NAMALWA (cell line): ENCODE data around the gene KAT7.
A peak's percentile ranks its signal among the peaks of the same experiment; 100 is the strongest.
"Not testable (repeated sequence)": the region's sequence is repeated elsewhere in the genome, so short reads cannot be mapped to it uniquely, and the experiment has no call there.

Experiments used
- DNase-seq: peaks from one replicate; pipeline ENCODE4 v3.0.0-alpha.2; 2015; ENCODE audit warnings: low spot score

KAT7 gene

GRCh38 chr17:49788478-49789242 lies at the start of gene KAT7:
TSS of gene KAT7 (plus strand) at chr17:49788681. CDS start at chr17:49788835, 154 bp downstream.
- peak; percentile 100 for DNase-seq

- DNase-seq = peak; percentile 98
These were observed 48.7 kb upstream of the KAT7 start for GRCh38 chr17:49739641-49740271.

- DNase-seq = peak; percentile 75
These were observed 47.3 kb upstream of the KAT7 start for GRCh38 chr17:49741009-49741691.

- DNase-seq = no peak
These were observed 46.8 kb upstream of the KAT7 start for GRCh38 chr17:49741692-49742076.

- peak; percentile 54 for DNase-seq
These were observed 46.3 kb upstream of the KAT7 start for GRCh38 chr17:49742166-49742638.

- DNase-seq = no peak
These were observed 43.0 kb upstream of the KAT7 start for GRCh38 chr17:49745175-49746139.

DNA sequence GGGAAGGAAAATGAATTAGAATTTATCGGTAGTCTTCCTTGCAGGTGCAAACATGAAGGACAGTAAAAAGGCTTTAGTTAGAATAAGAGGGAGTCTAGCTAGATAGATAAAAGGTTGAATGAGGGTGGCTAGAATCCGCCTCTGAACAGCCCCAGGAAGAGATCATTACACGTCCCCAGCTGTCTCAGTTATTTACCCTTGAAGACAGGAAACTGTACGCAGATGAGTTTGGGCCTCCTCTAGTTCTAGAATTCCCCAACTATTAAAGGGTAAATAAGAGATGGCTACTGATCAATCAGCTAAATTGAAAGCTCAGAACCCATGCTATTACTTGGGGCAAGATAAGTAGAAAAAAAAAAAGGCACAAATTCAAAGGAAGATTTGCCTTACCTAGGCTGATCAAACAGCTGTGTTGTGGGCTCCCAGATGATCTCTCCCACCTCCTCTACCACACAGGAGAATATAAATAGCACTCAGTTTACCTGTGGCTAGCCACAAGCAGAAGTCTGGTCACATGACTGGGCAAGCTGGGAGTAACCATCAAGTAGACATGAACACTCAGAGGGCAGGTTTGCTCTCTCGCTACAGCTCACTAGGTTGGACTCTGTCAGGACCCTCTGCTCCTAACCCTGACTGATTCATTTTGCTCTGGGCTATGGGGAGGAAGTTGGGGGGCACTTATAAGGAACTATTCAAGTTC lies 41.5 kb upstream of the KAT7 start:
- DNase-seq = peak; percentile 73

DNA sequence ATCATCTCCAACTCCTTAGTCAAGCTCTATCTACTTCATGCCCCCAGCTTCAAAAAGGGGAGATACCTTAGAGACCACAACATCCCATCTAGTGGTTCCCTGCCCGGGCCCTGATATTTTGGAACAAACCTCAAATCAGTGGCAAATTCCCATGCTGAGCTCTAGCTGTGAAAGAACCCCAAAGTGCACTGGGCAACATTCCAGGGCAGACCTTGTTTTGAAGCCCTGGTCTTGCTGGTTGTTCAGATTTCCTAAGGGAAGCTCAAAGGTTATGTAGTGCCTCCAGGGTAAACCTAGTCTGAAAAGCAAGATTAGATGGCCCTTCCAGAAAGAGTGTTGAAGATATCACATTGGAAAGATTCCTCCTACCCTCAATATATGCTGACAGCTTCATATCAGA lies 40.8 kb upstream of the KAT7 start:
- DNase-seq = no peak

GRCh38 chr17:49748223-49748622 lies 40.3 kb upstream of the KAT7 start:
- DNase-seq = no peak

GRCh38 chr17:49748791-49749190 lies 39.7 kb upstream of the KAT7 start:
- DNase-seq = peak; percentile 80

DNA sequence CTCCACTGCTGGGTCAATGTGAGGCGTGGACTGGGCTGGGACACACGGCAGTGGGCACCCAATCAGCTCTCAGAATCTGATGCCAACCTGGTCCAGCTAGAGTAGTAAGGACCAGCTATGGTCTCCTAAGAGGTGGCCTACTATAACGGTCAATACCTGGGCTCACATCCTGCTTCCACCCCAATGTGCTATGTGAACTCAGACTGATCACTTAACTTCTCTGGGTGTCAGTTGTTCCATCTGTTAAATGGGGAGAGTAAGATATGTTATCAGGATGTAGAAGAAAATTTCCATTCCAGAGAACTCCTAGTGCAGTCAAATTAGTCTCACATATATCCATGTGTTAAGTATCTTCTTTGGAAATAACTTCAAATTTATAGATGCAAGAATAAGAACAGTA lies 38.8 kb upstream of the KAT7 start:
- DNase-seq = no peak

DNA sequence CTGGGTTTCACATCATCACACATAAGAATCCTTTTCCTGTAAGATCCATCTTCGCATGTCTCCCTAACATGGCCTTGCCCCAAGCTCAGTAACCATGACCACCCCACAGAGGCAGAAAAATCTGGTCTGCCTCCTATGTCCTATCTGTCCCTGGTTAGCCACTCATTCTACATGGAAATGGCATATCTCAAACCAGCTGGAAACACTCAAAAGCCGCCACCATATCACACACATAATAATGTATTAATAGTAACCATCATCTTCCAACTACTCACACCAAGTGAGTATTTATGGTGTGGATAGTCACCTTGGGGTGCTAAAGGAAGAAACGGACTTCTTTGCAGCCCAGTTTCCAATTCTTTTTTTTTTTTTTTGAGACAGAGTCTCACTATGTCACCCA lies 36.0 kb upstream of the KAT7 start:
- DNase-seq = no peak

GRCh38 chr17:49753959-49754391 lies 34.5 kb upstream of the KAT7 start:
- no peak for DNase-seq

- no peak for DNase-seq
These were observed 32.7 kb upstream of the KAT7 start for GRCh38 chr17:49755663-49756283.

DNA sequence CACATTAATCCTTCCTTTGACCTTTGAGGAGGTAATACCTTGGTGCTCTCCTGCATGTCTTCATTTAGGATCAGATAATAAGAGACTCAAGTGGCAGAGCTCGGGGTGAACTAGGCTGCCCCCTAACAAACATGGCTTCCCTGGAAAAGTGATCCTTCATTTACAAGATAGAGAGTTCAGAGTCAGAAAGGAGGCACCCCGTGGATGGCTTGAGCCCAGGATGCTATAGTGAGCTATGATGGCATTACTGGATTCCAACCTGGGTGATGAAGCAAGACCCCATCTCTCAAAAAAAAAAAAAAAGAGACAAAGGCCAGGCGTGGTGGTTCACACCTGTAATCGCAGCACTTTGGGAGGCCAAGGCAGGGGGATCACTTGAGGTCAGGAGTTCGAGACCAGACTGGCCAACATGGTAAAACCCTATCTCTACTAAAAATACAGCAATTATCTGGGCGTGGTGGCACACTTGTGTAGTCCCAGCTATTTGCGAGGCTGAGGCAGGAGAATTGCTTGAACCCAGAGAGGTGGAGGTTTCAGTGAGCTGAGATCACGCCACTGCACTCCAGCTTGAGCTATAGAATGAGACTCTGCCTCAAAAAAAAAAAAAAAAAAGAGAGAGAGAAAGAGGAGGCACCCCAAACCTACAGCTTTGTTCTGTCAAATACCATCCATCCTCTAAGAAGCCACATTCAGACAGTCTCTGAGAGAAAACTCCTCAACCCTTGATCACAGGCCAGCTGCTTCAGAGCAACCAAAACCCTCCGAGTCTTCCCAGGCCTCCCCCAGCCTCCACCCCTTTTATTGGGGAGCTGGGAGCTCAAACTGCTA lies 31.9 kb upstream of the KAT7 start:
- no peak for DNase-seq

GRCh38 chr17:49757151-49757777 lies 31.2 kb upstream of the KAT7 start:
- DNase-seq = no peak

DNA sequence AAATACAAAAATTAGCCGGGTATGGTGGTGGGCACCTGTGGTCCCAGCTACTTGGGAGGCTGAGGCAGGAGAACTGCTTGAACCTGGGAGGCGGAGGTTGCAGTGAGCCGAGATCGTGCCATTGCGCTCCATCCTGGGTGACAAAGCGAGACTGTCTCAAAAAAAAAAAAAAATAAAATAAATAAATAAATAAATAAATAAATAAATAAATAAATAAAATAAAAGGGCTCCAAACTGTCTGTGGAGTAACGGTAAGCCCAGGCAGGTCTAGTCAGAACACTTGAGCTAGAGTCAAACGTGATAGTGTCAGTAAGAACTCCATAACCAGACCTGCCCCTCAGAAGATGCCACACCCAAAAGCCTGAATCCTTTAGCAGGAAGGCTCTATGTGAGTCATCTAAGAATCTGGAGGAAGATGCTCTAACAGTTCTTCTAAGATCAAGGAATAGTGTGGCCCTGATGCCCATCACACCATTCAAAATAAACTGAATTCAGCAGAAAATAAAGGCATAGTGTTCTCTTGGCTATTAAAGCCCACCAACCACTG lies 29.9 kb upstream of the KAT7 start:
- DNase-seq = not testable (repeated sequence)

- DNase-seq = no peak
These were observed 29.3 kb upstream of the KAT7 start for GRCh38 chr17:49759203-49759602.

GRCh38 chr17:49760296-49760695 lies 28.2 kb upstream of the KAT7 start:
- DNase-seq = no peak
